HG03066 (cell line): ENCODE measurements around the gene RIN3.

Experiments used
- ATAC-seq: cut with Tn5 transposase; IDR thresholded peaks from one replicate; pipeline ENCODE4 v1.9.1; 2021; ENCODE audit warnings: low read depth; ENCODE audit not compliant: unreplicated experiment

The RIN3 gene

GRCh38 chr14:92513204-92513965 lies at the start of gene RIN3:
Gene RIN3 (plus strand): TSS chr14:92513781. CDS start chr14:92513933, 152 bp downstream.
- ATAC-seq: no peak

GRCh38 chr14:92464156-92464555 lies 49.4 kb upstream of the RIN3 start:
- no peak for ATAC-seq

- no peak for ATAC-seq
Measured at GRCh38 chr14:92464716-92465115, 48.9 kb upstream of the RIN3 start.

- no peak for ATAC-seq
Measured at GRCh38 chr14:92465353-92466055, 48.1 kb upstream of the RIN3 start.

- no peak for ATAC-seq
Measured at GRCh38 chr14:92466059-92466458, 47.5 kb upstream of the RIN3 start.

- no peak for ATAC-seq
Measured at GRCh38 chr14:92469515-92469914, 44.1 kb upstream of the RIN3 start.

- ATAC-seq: no peak
Measured at GRCh38 chr14:92470215-92470614, 43.4 kb upstream of the RIN3 start.

- no peak for ATAC-seq
Measured at GRCh38 chr14:92470811-92471210, 42.8 kb upstream of the RIN3 start.

- ATAC-seq: no peak
Measured at GRCh38 chr14:92471919-92472318, 41.7 kb upstream of the RIN3 start.

- ATAC-seq: no peak
Measured at GRCh38 chr14:92472860-92473259, 40.7 kb upstream of the RIN3 start.

GRCh38 chr14:92473261-92473968 lies 40.2 kb upstream of the RIN3 start:
- ATAC-seq: no peak

- ATAC-seq: no peak
Measured at GRCh38 chr14:92473969-92474535, 39.5 kb upstream of the RIN3 start.

GRCh38 chr14:92475037-92475436 lies 38.5 kb upstream of the RIN3 start:
- ATAC-seq: no peak

GRCh38 chr14:92475451-92476187 lies 38.0 kb upstream of the RIN3 start:
- no peak for ATAC-seq

GRCh38 chr14:92480856-92481255 lies 32.7 kb upstream of the RIN3 start:
- ATAC-seq: no peak

GRCh38 chr14:92481386-92481785 lies 32.2 kb upstream of the RIN3 start:
- ATAC-seq: no peak

GRCh38 chr14:92481811-92482555 lies 31.6 kb upstream of the RIN3 start:
- no peak for ATAC-seq

GRCh38 chr14:92482621-92483319 lies 30.8 kb upstream of the RIN3 start:
- ATAC-seq: no peak

- no peak for ATAC-seq
Measured at GRCh38 chr14:92484132-92484823, 29.3 kb upstream of the RIN3 start.
